GM12872 (cell line): ENCODE data around the gene SLC6A12.

ENCODE experiments used
- TF ChIP-seq, protein P1 (sequence below): IDR thresholded peaks from 3 replicates; pipeline ENCODE4 v1.5.1; 2011; ENCODE audit warnings: low read depth, mild to moderate bottlenecking, low read length, moderate library complexity; ENCODE audit not compliant: insufficient read depth

The SLC6A12 gene

DNA sequence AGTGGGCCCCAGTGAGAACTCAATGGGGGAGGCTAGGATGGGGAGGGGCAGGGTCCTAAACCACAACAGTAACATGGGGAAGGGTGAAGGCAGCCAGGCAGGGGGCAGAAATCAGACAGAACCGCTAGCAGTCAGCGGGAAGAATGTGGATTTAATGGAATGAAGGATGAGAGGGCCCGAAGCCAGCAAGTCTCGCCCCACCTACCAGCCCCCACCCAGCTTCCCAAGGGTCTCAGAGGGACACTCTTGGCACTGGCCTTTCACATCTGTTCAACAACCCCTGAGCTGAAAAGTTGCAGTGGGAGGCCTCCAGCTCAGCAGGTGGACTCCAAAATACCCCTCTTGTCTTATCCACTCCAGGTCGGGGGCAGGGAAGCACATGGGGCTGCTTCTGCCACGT lies 6.5 kb upstream of the SLC6A12 start:
- TF ChIP-seq, protein P1, sequence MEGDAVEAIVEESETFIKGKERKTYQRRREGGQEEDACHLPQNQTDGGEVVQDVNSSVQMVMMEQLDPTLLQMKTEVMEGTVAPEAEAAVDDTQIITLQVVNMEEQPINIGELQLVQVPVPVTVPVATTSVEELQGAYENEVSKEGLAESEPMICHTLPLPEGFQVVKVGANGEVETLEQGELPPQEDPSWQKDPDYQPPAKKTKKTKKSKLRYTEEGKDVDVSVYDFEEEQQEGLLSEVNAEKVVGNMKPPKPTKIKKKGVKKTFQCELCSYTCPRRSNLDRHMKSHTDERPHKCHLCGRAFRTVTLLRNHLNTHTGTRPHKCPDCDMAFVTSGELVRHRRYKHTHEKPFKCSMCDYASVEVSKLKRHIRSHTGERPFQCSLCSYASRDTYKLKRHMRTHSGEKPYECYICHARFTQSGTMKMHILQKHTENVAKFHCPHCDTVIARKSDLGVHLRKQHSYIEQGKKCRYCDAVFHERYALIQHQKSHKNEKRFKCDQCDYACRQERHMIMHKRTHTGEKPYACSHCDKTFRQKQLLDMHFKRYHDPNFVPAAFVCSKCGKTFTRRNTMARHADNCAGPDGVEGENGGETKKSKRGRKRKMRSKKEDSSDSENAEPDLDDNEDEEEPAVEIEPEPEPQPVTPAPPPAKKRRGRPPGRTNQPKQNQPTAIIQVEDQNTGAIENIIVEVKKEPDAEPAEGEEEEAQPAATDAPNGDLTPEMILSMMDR: no peak

GRCh38 chr12:219891-220352 lies 6.0 kb upstream of the SLC6A12 start:
- TF ChIP-seq, protein P1: peak; percentile 82

DNA sequence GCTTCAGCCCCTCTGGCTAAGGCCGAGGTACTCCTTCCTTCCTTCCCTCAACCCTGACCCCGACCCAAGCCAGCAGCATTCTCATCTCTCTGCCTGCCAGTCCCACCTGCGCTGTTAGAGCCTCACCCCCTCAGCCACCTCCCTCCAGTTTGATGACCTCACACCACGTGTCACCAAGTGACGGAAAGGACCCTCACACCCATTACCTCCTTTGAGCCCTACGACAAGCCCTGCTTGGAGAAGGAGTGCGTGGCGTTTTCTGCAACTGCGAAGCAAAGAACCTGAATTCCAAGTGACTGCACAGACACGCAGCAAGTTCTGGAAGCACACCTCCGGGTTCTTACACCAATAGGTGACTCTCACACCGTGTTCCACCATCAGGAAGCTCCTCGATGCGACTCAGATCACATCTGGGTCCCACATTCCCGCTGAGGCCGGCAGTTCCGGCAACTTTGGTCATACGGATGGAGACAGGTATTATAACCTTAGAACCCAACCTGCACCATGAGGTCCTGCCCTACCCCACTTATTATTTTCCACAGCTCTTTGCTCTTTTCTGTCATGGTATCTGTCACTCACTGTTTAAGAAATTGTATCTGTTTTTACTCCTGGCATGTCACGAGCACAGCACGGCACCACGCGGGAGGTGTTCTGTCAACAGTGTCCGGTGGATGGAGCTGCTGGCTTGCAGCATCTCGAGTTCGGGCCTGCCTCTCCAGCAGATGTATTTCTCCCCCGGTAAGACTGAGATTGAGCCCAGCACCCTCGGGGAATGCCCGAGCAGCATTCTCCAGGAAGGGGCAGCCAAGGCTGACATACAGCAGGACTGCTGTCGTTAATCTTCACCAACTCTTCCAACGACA lies 5.0 kb upstream of the SLC6A12 start:
- TF ChIP-seq, protein P1: no peak

GRCh38 chr12:218221-218620 lies 4.3 kb upstream of the SLC6A12 start:
- TF ChIP-seq, protein P1: no peak

- TF ChIP-seq, protein P1: no peak
These were observed 1.2 kb upstream of the SLC6A12 start for GRCh38 chr12:215116-215515.

DNA sequence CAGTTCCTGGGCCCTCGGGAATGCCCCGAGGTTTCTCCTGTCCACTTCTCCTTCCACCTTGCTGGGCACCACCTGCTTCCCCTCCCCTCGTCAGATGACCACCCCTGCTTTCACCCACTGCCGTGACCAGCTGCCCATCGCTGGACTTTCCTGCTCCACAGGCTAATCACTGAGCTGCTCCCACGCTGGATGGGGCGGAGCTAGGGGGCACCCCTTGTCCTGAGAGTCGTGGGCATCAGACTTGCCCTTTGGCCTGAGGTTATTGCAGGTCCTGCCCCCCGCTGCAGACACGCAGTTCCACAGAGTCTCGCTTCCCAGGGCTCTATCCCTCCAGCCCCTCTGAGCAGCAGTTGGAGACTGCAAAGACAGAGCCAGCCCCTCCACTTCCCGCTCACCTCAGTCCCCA lies 427 bp downstream of the SLC6A12 start:
- TF ChIP-seq, protein P1: no peak

DNA sequence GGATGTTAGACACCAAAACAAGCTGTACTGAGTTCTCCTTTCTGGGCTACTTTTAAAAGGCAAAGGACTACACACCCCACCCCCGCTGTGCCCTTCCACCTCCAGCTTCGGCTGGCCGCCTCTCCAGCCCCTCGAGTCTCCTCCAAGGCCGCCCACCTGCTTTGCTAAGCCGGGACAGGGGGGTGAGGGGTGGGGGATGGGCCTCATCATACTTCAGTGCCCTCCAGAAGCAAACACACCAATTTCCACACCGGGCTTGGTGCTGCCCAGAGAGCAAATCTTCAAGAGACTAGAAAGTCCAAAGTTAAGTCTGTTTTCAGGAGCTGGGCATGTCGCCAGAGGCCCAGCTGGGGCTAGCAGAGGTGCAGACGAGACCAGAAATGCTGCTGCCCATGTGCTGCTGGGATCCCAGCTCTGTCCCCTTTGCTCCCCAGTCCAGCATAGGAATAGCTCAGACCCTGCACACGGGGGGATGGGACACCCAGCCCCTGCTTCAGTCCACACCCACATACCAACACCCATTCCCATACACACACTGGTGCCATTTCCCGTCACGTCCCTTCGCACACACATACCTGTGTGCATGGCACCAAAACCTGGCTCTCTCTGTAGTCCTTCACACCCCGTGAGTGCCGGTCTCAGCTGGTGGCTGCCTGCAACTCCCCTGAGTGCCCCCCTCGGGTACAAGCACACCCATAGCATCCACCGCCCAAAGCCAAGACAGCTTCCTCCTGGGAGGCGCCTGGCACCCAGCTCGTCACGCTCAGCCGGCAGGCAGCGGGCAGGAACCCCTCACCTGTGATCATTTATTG lies 1.0 kb downstream of the SLC6A12 start:
- TF ChIP-seq, protein P1: no peak
